ENCODE data around the gene SSH2.

- TF ChIP-seq CTCF (IDR thresholded peaks at IDR 0.05 in 4 of 5, conservative IDR thresholded peaks at IDR 0.05 in 1 of 5), result no peak
- no peak for TF ChIP-seq POLR2A (IDR thresholded peaks at IDR 0.05)
Observed at GRCh38 chr17:29821897-29822296, 108.1 kb downstream of the SSH2 start.
